ENCODE results near the gene OLFM1. TPM values are rescaled to one million over a fixed set of nuclear protein-coding genes. Genes with fewer than 3 reads are reported as not detected.

Gene OLFM1
- total and polyA plus RNA-seq, 2 donors (not counting 1 experiment from before 2014, with no cell fraction given) = 0.07 TPM; not detected in 1

DNA sequence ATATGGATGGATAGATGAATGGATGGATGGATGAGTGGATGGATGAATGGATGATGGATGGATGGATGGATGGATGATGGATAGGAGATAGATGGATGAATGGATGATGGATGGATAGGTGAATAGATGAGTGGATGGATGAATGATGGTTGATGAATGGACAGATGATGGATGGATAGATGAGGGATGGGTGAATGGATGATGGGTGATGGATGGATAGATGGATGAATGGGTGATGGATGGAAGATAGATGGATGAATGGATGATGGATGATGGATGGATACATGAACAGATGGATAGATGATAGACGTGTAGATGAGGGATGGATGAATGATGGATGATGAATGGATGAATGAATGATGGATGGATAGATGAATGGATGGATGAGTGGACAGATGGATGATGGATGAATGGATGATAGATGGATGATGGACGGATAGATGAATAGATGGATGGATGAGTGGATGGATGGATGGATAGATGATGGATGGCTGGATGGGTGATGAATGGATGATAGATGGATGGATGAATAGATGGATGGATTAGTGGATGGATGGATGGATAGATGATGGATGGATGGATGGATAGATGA lies 53.8 kb downstream of the OLFM1 start:
- Histone ChIP-seq H3K9ac (ENCODE audit: low read length) (no peak overlapping the region), H4K20me1 (ENCODE audit: control insufficient read depth, insufficient read depth, low read length, poor library complexity, severe bottlenecking) (no peaks in the 10 kb centered on the region), H3K4me3 (ENCODE audit: control extremely low read depth in 1 of 5, extremely low read depth in 1 of 5, insufficient read depth in 1 of 5, low read depth in 2 of 5, low read length in 4 of 5) (no peak overlapping the region), H2AFZ (ENCODE audit: insufficient read depth, low read depth, low read length, poor library complexity, severe bottlenecking) (no peak overlapping the region), H3K4me2 (replicated peaks; ENCODE audit: low read depth, low read length, poor library complexity, severe bottlenecking) (no peak overlapping the region), H3K4me1 (ENCODE audit: control insufficient read depth in 2 of 2, insufficient read depth in 2 of 2, low read length in 2 of 2) (no peaks in the 10 kb centered on the region), H3K79me2 (ENCODE audit: control insufficient read depth, insufficient read depth, low read length) (no peaks in the 10 kb centered on the region), H3K27me3 (replicated peaks in 1 of 4; ENCODE audit: control extremely low read depth in 1 of 4, control insufficient read depth in 3 of 4, insufficient read depth in 4 of 4, low read length in 3 of 4) (peaks cover 0 to 4% (median 0%) of the 10 kb centered on the region in 4 experiments), H3K27ac (ENCODE audit: low read length in 2 of 2) (no peak overlapping the region), H3K9me3 (ENCODE audit: control extremely low read depth in 1 of 3, control insufficient read depth in 2 of 3, insufficient read depth in 1 of 3, low read length in 2 of 3) (peaks cover 0 to 31% (median 0%) of the 10 kb centered on the region in 3 donors), H3K36me3 (replicated peaks in 1 of 2; ENCODE audit: control extremely low read depth in 1 of 2, control insufficient read depth in 1 of 2, extremely low read depth in 1 of 2, insufficient read depth in 2 of 2, low read length in 1 of 2) (no peaks in the 10 kb centered on the region)
- no peak overlapping the region for H3K27ac Mint-ChIP-seq
- TF ChIP-seq EZH2 (IDR thresholded peaks at IDR 0.05; ENCODE audit: borderline replicate concordance, insufficient read depth, low read depth, low read length, poor library complexity, severe bottlenecking) = no peak
- TF ChIP-seq, protein P1, sequence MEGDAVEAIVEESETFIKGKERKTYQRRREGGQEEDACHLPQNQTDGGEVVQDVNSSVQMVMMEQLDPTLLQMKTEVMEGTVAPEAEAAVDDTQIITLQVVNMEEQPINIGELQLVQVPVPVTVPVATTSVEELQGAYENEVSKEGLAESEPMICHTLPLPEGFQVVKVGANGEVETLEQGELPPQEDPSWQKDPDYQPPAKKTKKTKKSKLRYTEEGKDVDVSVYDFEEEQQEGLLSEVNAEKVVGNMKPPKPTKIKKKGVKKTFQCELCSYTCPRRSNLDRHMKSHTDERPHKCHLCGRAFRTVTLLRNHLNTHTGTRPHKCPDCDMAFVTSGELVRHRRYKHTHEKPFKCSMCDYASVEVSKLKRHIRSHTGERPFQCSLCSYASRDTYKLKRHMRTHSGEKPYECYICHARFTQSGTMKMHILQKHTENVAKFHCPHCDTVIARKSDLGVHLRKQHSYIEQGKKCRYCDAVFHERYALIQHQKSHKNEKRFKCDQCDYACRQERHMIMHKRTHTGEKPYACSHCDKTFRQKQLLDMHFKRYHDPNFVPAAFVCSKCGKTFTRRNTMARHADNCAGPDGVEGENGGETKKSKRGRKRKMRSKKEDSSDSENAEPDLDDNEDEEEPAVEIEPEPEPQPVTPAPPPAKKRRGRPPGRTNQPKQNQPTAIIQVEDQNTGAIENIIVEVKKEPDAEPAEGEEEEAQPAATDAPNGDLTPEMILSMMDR (IDR thresholded peaks at IDR 0.05) = no peak
- intact Hi-C loops (cut with micrococcal nuclease) = no loop called here
- no peak overlapping the region for H3K4me3 Mint-ChIP-seq
- ChIA-PET CTCF (no interaction called here), POLR2A (no interaction called here)
- no peak for DNase-seq
- 95% methylated on average over 2 of the region's 2 CpGs for WGBS (ENCODE audit: insufficient coverage)
- H3K27me3 Mint-ChIP-seq = peaks cover 14% of the 10 kb centered on the region
- H3K4me1 Mint-ChIP-seq = no peaks in the 10 kb centered on the region
- ATAC-seq (ENCODE audit: low read depth) = no peak
- no peaks in the 10 kb centered on the region for H3K9me3 Mint-ChIP-seq (ENCODE audit: insufficient read depth)

DNA sequence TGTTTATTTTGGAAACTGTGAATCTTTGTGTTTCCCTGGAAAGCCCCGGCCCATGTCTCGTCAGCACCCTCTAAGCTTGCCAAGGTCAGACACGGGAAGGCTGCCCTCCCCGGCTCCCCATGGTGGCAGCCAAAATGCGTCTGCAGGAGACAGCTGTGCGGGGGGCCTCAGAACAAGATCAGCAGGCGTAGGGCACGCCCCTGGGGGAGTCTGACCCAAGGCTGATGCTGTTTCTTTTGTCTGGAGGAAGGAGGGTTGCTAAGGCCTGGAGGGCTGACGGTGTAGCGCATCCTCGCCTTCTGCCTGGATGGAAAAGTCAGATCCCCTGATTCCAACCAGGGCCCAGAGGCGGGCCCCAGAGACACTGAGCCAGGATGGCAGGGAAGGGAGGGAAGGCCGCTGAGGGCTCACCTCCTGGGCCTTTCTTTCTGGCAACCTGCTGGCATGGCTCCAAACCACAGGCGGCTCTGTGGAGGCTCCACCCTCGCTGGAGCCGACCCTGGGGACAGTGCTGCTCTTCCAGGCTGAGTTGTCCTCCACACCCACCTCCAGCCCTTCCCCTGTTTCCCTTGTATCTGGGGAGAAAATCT lies 57.2 kb downstream of the OLFM1 start:
- H3K4me2 ChIP-seq (replicated peaks; ENCODE audit: low read depth, low read length, poor library complexity, severe bottlenecking) = no peak overlapping the region
- DNase-seq (no peak), ATAC-seq (ENCODE audit: low read depth) (no peak)
- no peaks in the 10 kb centered on the region for H3K36me3 ChIP-seq (replicated peaks in 1 of 2; ENCODE audit: control extremely low read depth in 1 of 2, control insufficient read depth in 1 of 2, extremely low read depth in 1 of 2, insufficient read depth in 2 of 2, low read length in 1 of 2)
- peaks cover 0 to 26% (median 0%) of the 10 kb centered on the region in 3 donors for H3K9me3 ChIP-seq (ENCODE audit: control extremely low read depth in 1 of 3, control insufficient read depth in 2 of 3, insufficient read depth in 1 of 3, low read length in 2 of 3)
- no peak overlapping the region for H3K4me3 Mint-ChIP-seq
- no peak overlapping the region for H3K27ac Mint-ChIP-seq
- POLR2A ChIA-PET = no interaction called here
- no peaks in the 10 kb centered on the region for H3K4me1 Mint-ChIP-seq
- peaks cover 15% of the 10 kb centered on the region for H3K27me3 Mint-ChIP-seq
- no peaks in the 10 kb centered on the region for H3K9me3 Mint-ChIP-seq (ENCODE audit: insufficient read depth)
- H2AFZ ChIP-seq (ENCODE audit: insufficient read depth, low read depth, low read length, poor library complexity, severe bottlenecking) = no peak overlapping the region
- H3K27ac ChIP-seq (ENCODE audit: low read length in 2 of 2) = no peak overlapping the region
- intact Hi-C loops (cut with micrococcal nuclease) = no loop called here
- WGBS (ENCODE audit: insufficient coverage) = 52% methylated on average over 16 of the region's 16 CpGs
- no peaks in the 10 kb centered on the region for H3K27me3 ChIP-seq (replicated peaks in 1 of 4; ENCODE audit: control extremely low read depth in 1 of 4, control insufficient read depth in 3 of 4, insufficient read depth in 4 of 4, low read length in 3 of 4)
- no peaks in the 10 kb centered on the region for H4K20me1 ChIP-seq (ENCODE audit: control insufficient read depth, insufficient read depth, low read length, poor library complexity, severe bottlenecking)
- H3K4me3 ChIP-seq (ENCODE audit: control extremely low read depth in 1 of 5, extremely low read depth in 1 of 5, insufficient read depth in 1 of 5, low read depth in 2 of 5, low read length in 4 of 5) = no peak overlapping the region
- TF ChIP-seq, protein P1 (IDR thresholded peaks at IDR 0.05) = no peak
- no peak for TF ChIP-seq EZH2 (IDR thresholded peaks at IDR 0.05; ENCODE audit: borderline replicate concordance, insufficient read depth, low read depth, low read length, poor library complexity, severe bottlenecking)
- no peak overlapping the region for H3K9ac ChIP-seq (ENCODE audit: low read length)
- CTCF ChIA-PET = no interaction called here
- H3K4me1 ChIP-seq (ENCODE audit: control insufficient read depth in 2 of 2, insufficient read depth in 2 of 2, low read length in 2 of 2) = no peaks in the 10 kb centered on the region
- H3K79me2 ChIP-seq (ENCODE audit: control insufficient read depth, insufficient read depth, low read length) = no peaks in the 10 kb centered on the region
